ENCODE measurements around the gene PTPRM. TPM values are rescaled to one million over a fixed set of nuclear protein-coding genes. Genes with fewer than 3 reads are reported as not detected.

PTPRM gene
- total and polyA plus RNA-seq, 2 of the 8 experiments (the other 6 are each of a cell fraction or from before 2014, with no cell fraction given) = 4.1 to 7.0 TPM

DNA sequence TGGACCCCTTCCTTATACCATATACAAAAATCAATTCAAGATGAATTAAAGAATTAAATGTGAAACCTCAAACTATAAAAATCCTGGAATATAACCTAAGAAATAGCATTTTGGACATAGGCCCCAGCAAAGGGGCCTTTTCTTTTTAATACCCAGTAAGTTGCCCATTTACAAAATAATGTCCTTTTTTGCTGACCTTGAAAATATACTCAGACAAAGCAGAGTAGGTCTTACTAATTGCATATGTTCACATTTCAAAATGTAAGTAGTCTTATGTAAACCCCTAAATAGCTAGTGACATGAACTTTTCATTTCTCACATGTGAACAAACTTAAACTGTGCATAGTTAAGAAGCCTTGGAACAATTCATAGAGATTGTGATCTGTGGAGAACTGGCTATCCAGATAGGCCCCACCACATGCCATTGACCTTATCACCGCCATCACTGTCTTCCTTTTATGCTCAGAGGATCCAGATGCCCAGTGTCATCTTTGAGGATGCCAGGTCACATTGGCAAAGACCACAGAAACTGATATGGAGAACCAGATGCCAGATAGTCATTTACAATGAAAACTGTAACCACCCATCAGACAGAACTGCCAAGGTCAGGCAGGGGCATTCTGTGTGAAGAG lies 759.8 kb downstream of the PTPRM start:
- no peaks in the 10 kb centered on the region for H3K4me1 ChIP-seq (replicated peaks in 1 of 4; ENCODE audit: control insufficient read depth in 3 of 4, insufficient read depth in 4 of 4, low read length in 3 of 4)

More for the DNA sequence above, 759.8 kb downstream of the PTPRM start:
- ChIA-PET CTCF (ENCODE audit: partially characterized antibody) (no interaction called here), POLR2A (ENCODE audit: partially characterized antibody) (no interaction called here)
- H2AFZ ChIP-seq (ENCODE audit: low read length) = no peak overlapping the region
- no peak overlapping the region for H3K4me3 ChIP-seq (ENCODE audit: extremely low read depth in 1 of 4, insufficient read depth in 2 of 4, low read depth in 3 of 4, low read length in 4 of 4)
- no peaks in the 10 kb centered on the region for H3K23me2 ChIP-seq (ENCODE audit: low read depth, low read length)
- no peaks in the 10 kb centered on the region for H3K9me3 ChIP-seq (ENCODE audit: insufficient read depth in 2 of 2, low read depth in 1 of 2, low read length in 1 of 2)
- DNase-seq (ENCODE audit: low read depth in 1 of 2, low spot score in 2 of 2) (no peak), FAIRE-seq (no peak)
- H3K23ac ChIP-seq (ENCODE audit: insufficient read length) = no peak overlapping the region
- WGBS, 2 experiments (ENCODE audit: extremely low coverage in 1 of 2, insufficient coverage in 1 of 2, insufficient read length in 1 of 2, insufficient replicate concordance in 2 of 2, low coverage in 1 of 2, low lambda C conversion rate in 2 of 2, missing lambda C conversion rate in 1 of 2) = 89% methylated on average over 1 of the region's 1 CpG; no CpG with 5 or more reads in 1 of the 2 experiments
- no peak overlapping the region for H2BK5ac ChIP-seq (ENCODE audit: low read depth, low read length)
- H2BK120ac ChIP-seq (replicated peaks; ENCODE audit: low read depth, low read length) = no peak overlapping the region
- no peaks in the 10 kb centered on the region for H3K79me1 ChIP-seq (ENCODE audit: low read depth, low read length)
- no peak overlapping the region for H3K14ac ChIP-seq (ENCODE audit: insufficient read length)
- no peaks in the 10 kb centered on the region for H3K36me3 ChIP-seq (ENCODE audit: control insufficient read depth in 2 of 4, insufficient read depth in 4 of 4, low read length in 3 of 4)
- no peak overlapping the region for H2BK12ac ChIP-seq (ENCODE audit: low read depth, low read length)
- no peak overlapping the region for H4K5ac ChIP-seq (ENCODE audit: insufficient read length, low read depth, low read length)
- H3K18ac ChIP-seq (ENCODE audit: extremely low read depth, low read length) = no peak overlapping the region
- H2BK20ac ChIP-seq (ENCODE audit: low read length) = no peak overlapping the region
- no peak overlapping the region for H3K27ac ChIP-seq (ENCODE audit: low read depth, low read length)
- no peak overlapping the region for H3K56ac ChIP-seq (replicated peaks; ENCODE audit: insufficient read length, low read depth, low read length)
- H4K8ac ChIP-seq (ENCODE audit: extremely low read depth, insufficient read depth, low read length) = no peak overlapping the region
- no peak overlapping the region for H4K91ac ChIP-seq (replicated peaks; ENCODE audit: insufficient read length, low read length)
- no peak overlapping the region for H2AK5ac ChIP-seq (ENCODE audit: low read depth, low read length)
- H4K20me1 ChIP-seq (replicated peaks in 1 of 2; ENCODE audit: control insufficient read depth in 1 of 2, insufficient read depth in 2 of 2, low read length in 2 of 2) = no peaks in the 10 kb centered on the region
- H3K4me2 ChIP-seq (ENCODE audit: insufficient read depth in 1 of 2, low read depth in 2 of 2, low read length in 2 of 2) = no peak overlapping the region
- H3K79me2 ChIP-seq (ENCODE audit: control insufficient read depth in 1 of 2, insufficient read depth in 2 of 2, low read length in 2 of 2) = no peaks in the 10 kb centered on the region
- H3K9ac ChIP-seq (replicated peaks in 1 of 4; ENCODE audit: extremely low read depth in 1 of 4, low read depth in 3 of 4, low read length in 3 of 4) = no peak overlapping the region
- no peak overlapping the region for H3K4ac ChIP-seq (replicated peaks; ENCODE audit: insufficient read length, low read depth, low read length)
- TF ChIP-seq SP2 (IDR thresholded peaks at IDR 0.05; ENCODE audit: low read length) = no peak
- TF ChIP-seq HDAC2 (IDR thresholded peaks at IDR 0.05; ENCODE audit: borderline replicate concordance in 1 of 2, low read depth in 2 of 2, low read length in 2 of 2) = no peak
- TF ChIP-seq, protein P1, sequence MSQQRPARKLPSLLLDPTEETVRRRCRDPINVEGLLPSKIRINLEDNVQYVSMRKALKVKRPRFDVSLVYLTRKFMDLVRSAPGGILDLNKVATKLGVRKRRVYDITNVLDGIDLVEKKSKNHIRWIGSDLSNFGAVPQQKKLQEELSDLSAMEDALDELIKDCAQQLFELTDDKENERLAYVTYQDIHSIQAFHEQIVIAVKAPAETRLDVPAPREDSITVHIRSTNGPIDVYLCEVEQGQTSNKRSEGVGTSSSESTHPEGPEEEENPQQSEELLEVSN (IDR thresholded peaks at IDR 0.05) = no peak
- TF ChIP-seq, protein P2, sequence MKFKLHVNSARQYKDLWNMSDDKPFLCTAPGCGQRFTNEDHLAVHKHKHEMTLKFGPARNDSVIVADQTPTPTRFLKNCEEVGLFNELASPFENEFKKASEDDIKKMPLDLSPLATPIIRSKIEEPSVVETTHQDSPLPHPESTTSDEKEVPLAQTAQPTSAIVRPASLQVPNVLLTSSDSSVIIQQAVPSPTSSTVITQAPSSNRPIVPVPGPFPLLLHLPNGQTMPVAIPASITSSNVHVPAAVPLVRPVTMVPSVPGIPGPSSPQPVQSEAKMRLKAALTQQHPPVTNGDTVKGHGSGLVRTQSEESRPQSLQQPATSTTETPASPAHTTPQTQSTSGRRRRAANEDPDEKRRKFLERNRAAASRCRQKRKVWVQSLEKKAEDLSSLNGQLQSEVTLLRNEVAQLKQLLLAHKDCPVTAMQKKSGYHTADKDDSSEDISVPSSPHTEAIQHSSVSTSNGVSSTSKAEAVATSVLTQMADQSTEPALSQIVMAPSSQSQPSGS (IDR thresholded peaks at IDR 0.05; ENCODE audit: low read length) = no peak
- no peak for TF ChIP-seq TAF7 (optimal IDR thresholded peaks at IDR 0.05; ENCODE audit: borderline replicate concordance, low read depth, low read length)
- TF ChIP-seq FOSL1 (IDR thresholded peaks at IDR 0.05; ENCODE audit: insufficient read depth, low read depth, low read length) = no peak
- no peaks in the 10 kb centered on the region for H3K27me3 ChIP-seq (replicated peaks in 1 of 4; ENCODE audit: control insufficient read depth in 3 of 4, extremely low read depth in 1 of 4, insufficient read depth in 3 of 4, low read length in 3 of 4)
- H2BK15ac ChIP-seq (ENCODE audit: low read length) = no peak overlapping the region
